ENCODE measurements around the gene MTA1.

MTA1 gene

DNA sequence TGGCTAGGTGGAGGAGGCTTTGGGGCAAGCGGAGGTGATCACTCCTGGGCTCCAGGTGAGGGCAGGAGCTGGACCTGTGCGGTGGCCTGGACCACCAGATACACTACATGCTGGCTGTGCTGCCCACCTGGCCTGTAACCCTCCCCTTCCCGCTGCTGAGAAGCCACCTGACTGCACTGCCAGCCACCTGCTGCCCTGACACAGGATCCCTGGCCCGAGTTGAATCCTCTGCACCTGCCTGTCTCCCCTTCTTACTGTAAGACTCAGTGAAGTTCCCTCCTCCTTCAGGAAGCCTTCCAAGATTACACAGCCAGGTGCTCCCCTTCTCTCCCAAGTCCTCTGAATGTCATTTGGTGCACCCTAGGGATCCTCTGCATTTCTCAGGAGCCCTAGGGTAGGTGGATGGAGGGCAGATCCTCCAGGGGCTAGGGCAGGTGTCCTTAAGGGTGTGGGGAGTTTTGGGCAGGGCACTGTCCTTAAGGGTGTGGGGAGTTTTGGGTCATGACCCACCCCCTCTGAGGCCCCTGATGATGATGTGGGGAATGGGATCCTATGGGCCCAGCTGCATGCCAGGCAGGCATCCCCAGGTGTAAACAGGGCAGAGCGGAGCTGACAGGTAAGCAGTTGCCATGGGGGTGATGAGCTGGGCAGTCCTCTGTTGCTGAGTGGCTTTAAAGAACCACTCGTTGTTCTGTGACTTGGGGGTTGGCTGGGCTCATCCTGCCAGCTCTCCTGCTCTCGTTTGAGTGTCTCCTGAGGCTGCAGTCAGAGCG, 6.7 kb upstream of the MTA1 start:
- no peaks in the 10 kb centered on the region for H4K20me1 ChIP-seq (ENCODE audit: low read depth, low read length)
- TF ChIP-seq, protein P1, sequence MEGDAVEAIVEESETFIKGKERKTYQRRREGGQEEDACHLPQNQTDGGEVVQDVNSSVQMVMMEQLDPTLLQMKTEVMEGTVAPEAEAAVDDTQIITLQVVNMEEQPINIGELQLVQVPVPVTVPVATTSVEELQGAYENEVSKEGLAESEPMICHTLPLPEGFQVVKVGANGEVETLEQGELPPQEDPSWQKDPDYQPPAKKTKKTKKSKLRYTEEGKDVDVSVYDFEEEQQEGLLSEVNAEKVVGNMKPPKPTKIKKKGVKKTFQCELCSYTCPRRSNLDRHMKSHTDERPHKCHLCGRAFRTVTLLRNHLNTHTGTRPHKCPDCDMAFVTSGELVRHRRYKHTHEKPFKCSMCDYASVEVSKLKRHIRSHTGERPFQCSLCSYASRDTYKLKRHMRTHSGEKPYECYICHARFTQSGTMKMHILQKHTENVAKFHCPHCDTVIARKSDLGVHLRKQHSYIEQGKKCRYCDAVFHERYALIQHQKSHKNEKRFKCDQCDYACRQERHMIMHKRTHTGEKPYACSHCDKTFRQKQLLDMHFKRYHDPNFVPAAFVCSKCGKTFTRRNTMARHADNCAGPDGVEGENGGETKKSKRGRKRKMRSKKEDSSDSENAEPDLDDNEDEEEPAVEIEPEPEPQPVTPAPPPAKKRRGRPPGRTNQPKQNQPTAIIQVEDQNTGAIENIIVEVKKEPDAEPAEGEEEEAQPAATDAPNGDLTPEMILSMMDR (IDR thresholded peaks at IDR 0.05; ENCODE audit: insufficient read depth, low read length, poor library complexity, severe bottlenecking) = no peak
- no peak for TF ChIP-seq EZH2phosphoT487 (conservative IDR thresholded peaks at IDR 0.05; ENCODE audit: low read length)
- H3K4me3 ChIP-seq (ENCODE audit: insufficient read depth, low read length, poor library complexity, severe bottlenecking) = no peak overlapping the region
- no peak overlapping the region for H3K9ac ChIP-seq (ENCODE audit: low read length)
- H3K27me3 ChIP-seq (ENCODE audit: low read length) = no peaks in the 10 kb centered on the region
- H3K36me3 ChIP-seq (ENCODE audit: low read length) = no peaks in the 10 kb centered on the region
- no peaks in the 10 kb centered on the region for H3K9me3 ChIP-seq (ENCODE audit: insufficient read depth, low read length)
- no peak overlapping the region for H3K4me2 ChIP-seq (ENCODE audit: low read depth, low read length, poor library complexity, severe bottlenecking)
- no peaks in the 10 kb centered on the region for H3F3A ChIP-seq (ENCODE audit: insufficient read depth)
- H3K79me2 ChIP-seq (ENCODE audit: insufficient read depth, low read length) = no peaks in the 10 kb centered on the region
- no peaks in the 10 kb centered on the region for H3K9me2 ChIP-seq (replicated peaks; ENCODE audit: insufficient read depth, low read length)
- H2AFZ ChIP-seq (ENCODE audit: low read depth, low read length, severe bottlenecking) = no peak overlapping the region
- H3K27ac ChIP-seq (ENCODE audit: low read depth, low read length) = no peak overlapping the region

DNA sequence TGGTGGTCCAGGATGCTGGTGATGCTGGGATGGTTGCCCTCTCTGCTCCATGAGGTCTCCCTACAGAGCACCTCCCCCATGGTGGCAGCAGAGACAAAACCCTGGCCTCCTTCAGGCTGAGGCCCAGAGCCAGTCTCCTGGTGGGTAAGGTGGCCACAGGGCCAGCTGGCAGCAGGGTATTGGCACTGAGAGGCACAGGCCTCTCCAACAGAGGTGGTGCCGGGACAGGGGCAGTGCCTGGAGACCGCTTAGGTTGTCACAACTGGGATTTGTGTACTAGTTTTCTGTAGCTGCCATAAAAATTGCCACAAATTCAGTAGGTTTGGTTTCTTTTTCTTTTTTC, 6.1 kb upstream of the MTA1 start:
- no peak overlapping the region for H3K9ac ChIP-seq (ENCODE audit: low read length)
- no peak for TF ChIP-seq EZH2phosphoT487 (conservative IDR thresholded peaks at IDR 0.05; ENCODE audit: low read length)
- TF ChIP-seq, protein P1 (IDR thresholded peaks at IDR 0.05; ENCODE audit: insufficient read depth, low read length, poor library complexity, severe bottlenecking) = no peak
- H2AFZ ChIP-seq (ENCODE audit: low read depth, low read length, severe bottlenecking) = no peak overlapping the region
- no peaks in the 10 kb centered on the region for H4K20me1 ChIP-seq (ENCODE audit: low read depth, low read length)
- H3K4me2 ChIP-seq (ENCODE audit: low read depth, low read length, poor library complexity, severe bottlenecking) = no peak overlapping the region
- H3K79me2 ChIP-seq (ENCODE audit: insufficient read depth, low read length) = no peaks in the 10 kb centered on the region
- no peaks in the 10 kb centered on the region for H3F3A ChIP-seq (ENCODE audit: insufficient read depth)
- no peak overlapping the region for H3K27ac ChIP-seq (ENCODE audit: low read depth, low read length)
- H3K9me3 ChIP-seq (ENCODE audit: insufficient read depth, low read length) = no peaks in the 10 kb centered on the region
- H3K9me2 ChIP-seq (replicated peaks; ENCODE audit: insufficient read depth, low read length) = no peaks in the 10 kb centered on the region
- no peaks in the 10 kb centered on the region for H3K27me3 ChIP-seq (ENCODE audit: low read length)
- H3K4me3 ChIP-seq (ENCODE audit: insufficient read depth, low read length, poor library complexity, severe bottlenecking) = no peak overlapping the region
- no peaks in the 10 kb centered on the region for H3K36me3 ChIP-seq (ENCODE audit: low read length)

DNA sequence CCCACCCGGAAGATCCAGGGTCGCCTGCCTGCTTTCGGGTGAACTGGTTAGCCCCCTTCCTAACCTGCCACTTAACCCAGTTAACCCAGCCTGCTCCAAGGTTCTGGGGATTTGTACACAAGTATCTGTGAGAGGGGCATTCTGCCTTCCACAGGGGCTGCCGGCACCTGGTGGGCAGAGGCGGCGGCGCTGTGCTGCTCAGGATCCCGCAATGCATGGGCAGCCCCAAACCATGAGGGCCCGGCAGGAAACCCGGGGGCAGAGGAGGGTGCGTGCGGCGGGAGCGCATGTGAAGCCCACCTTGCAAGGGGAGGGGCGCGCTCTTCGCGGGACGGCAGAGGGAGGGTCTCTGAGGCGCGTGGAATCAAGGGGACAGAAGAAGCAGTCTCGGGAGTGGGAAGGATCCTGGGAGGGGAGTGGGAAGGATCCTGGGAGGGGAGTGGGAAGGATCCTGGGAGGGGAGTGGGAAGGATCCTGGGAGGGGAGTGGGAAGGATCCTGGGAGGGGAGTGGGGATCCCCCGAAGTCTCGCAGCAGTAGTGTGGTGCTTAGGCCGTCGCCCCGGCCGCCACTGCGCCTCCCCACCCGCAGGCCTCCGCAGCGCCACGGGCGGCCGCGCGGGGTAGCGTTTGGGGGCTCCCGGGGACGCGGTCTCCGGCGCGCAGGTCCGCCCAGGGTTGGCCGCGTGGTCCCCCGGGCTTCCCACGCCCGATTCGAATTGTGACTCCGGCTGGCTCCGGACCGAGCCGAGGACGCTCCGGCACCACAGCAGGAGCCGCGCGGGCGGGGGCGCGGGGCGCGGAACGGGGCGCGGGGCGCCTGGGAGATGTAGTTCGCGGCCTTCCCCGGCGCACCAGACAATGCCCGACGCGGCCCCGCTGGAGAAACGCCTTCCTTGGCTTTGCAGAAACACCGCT, 4.9 kb upstream of the MTA1 start:
- no peaks in the 10 kb centered on the region for H4K20me1 ChIP-seq (ENCODE audit: low read depth, low read length)
- no peak for TF ChIP-seq EZH2phosphoT487 (conservative IDR thresholded peaks at IDR 0.05; ENCODE audit: low read length)
- TF ChIP-seq, protein P1 (IDR thresholded peaks at IDR 0.05; ENCODE audit: insufficient read depth, low read length, poor library complexity, severe bottlenecking) = peak; percentile 65
- H3K9me2 ChIP-seq (replicated peaks; ENCODE audit: insufficient read depth, low read length) = no peaks in the 10 kb centered on the region
- H3F3A ChIP-seq (ENCODE audit: insufficient read depth) = no peaks in the 10 kb centered on the region
- H3K79me2 ChIP-seq (ENCODE audit: insufficient read depth, low read length) = no peaks in the 10 kb centered on the region
- H3K36me3 ChIP-seq (ENCODE audit: low read length) = no peaks in the 10 kb centered on the region
- no peak overlapping the region for H3K27ac ChIP-seq (ENCODE audit: low read depth, low read length)
- peak overlapping the region; percentile 56 for H3K9ac ChIP-seq (ENCODE audit: low read length)
- peak overlapping the region; percentile 89 for H2AFZ ChIP-seq (ENCODE audit: low read depth, low read length, severe bottlenecking)
- no peaks in the 10 kb centered on the region for H3K9me3 ChIP-seq (ENCODE audit: insufficient read depth, low read length)
- H3K4me2 ChIP-seq (ENCODE audit: low read depth, low read length, poor library complexity, severe bottlenecking) = peak overlapping the region; percentile 46
- H3K27me3 ChIP-seq (ENCODE audit: low read length) = no peaks in the 10 kb centered on the region
- H3K4me3 ChIP-seq (ENCODE audit: insufficient read depth, low read length, poor library complexity, severe bottlenecking) = peak overlapping the region; percentile 49

All from SU-DHL-6 (cell line).